OCI-LY3 (cell line): ENCODE results near the gene JUN.

Source experiments
- H2AFZ ChIP-seq: fragments of 200-600, 300-600 bp; shearing (Covaris generic); 2 replicates; pipeline ENCODE4 v1.6.0; 2014; ENCODE audit warnings: antibody characterized with exemption, low read depth, low read length
- H3K27ac ChIP-seq: fragments of 200-600, 300-600 bp; sonication (generic); 2 replicates; pipeline ENCODE4 v1.5.1; 2014; ENCODE audit warnings: mild to moderate bottlenecking, low read length, moderate library complexity, mixed read lengths
- H3K27me3 ChIP-seq: fragments of 200-600, 300-600 bp; sonication (generic); 2 replicates; pipeline ENCODE4 v1.6.1; 2014; ENCODE audit warnings: low read depth, low read length, mixed read lengths
- H3K36me3 ChIP-seq: fragments of 200-600, 300-600 bp; sonication (generic); replicated peaks from 2 replicates; pipeline ENCODE3; 2014; ENCODE audit warnings: low read depth, low read length, mixed read lengths
- H3K4me1 ChIP-seq: fragments of 300-600, 200-600 bp; sonication (generic); 2 replicates; pipeline ENCODE4 v1.6.1; 2014; ENCODE audit warnings: low read length, mixed read lengths
- H3K4me2 ChIP-seq: fragments of 200-600, 300-600 bp; sonication (generic); 2 replicates; pipeline ENCODE4 v1.6.1; 2014; ENCODE audit warnings: low read length, mixed read lengths
- H3K4me3 ChIP-seq: fragments of 300-600, 200-600 bp; sonication (generic); 2 replicates; pipeline ENCODE4 v1.5.1; 2014; ENCODE audit warnings: antibody characterized with exemption, mild to moderate bottlenecking, low read length, moderate library complexity
- H3K79me2 ChIP-seq: fragments of 300-600, 200-600 bp; shearing (Covaris generic); 2 replicates; pipeline ENCODE4 v1.6.1; 2014; ENCODE audit warnings: mild to moderate bottlenecking, low read length, mixed read lengths
- H3K9ac ChIP-seq: fragments of 300-600, 200-600 bp; shearing (Covaris generic); 2 replicates; pipeline ENCODE4 v1.6.0; 2014; ENCODE audit warnings: mild to moderate bottlenecking, low read length, moderate library complexity
- H3K9me3 ChIP-seq: fragments of 200-600, 300-600 bp; shearing (Covaris generic); 2 replicates; pipeline ENCODE4 v1.6.1; 2014; ENCODE audit warnings: low read length, mixed read lengths; ENCODE audit not compliant: insufficient read depth
- H4K20me1 ChIP-seq: fragments of 200-600, 300-600 bp; sonication (generic); 2 replicates; pipeline ENCODE4 v1.6.1; 2016; ENCODE audit warnings: low read length, mixed read lengths; ENCODE audit not compliant: insufficient read depth
- EZH2phosphoT487 ChIP-seq: fragments of 200-600 bp; shearing (Covaris generic); IDR thresholded peaks from 2 replicates; pipeline ENCODE4 v1.6.1; 2018; ENCODE audit warnings: antibody characterized with exemption, mixed run types, low read depth
- TF ChIP-seq, protein P1 (sequence below): fragments of 200-600, 300-600 bp; sonication (generic); IDR thresholded peaks from 2 replicates; pipeline ENCODE4 v1.5.1; 2014; ENCODE audit warnings: antibody characterized with exemption, low read length, low read depth

JUN gene

DNA sequence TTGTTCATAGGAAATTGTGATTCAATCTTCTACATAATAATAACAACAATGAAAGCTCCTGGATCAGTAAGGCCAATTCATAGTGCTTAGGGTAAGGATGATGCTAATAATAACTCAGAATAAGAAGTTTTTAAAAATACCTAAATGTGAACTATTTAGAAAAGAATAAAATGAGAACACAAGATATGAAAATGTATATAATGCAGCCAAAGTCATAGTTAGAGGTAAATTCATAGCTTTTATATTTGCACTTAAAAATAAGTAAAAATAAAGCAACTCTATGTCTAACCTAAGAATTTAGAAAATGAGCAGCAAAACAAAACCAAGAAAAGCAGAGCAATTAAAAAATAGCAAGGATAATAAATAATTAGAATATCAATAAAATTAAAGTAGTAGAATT, 43.5 kb upstream of the JUN start:
- Histone ChIP-seq H3K4me1 (no peaks in the 10 kb centered on the region), H3K4me3 (no peak overlapping the region), H3K27me3 (no peaks in the 10 kb centered on the region), H3K9ac (no peak overlapping the region), H3K36me3 (no peaks in the 10 kb centered on the region), H4K20me1 (no peaks in the 10 kb centered on the region), H3K79me2 (no peaks in the 10 kb centered on the region), H3K9me3 (peaks cover 4% of the 10 kb centered on the region; the same call in 1 of the 2 replicates), H2AFZ (no peak overlapping the region), H3K4me2 (no peak overlapping the region), H3K27ac (no peak overlapping the region)
- TF ChIP-seq, protein P1, sequence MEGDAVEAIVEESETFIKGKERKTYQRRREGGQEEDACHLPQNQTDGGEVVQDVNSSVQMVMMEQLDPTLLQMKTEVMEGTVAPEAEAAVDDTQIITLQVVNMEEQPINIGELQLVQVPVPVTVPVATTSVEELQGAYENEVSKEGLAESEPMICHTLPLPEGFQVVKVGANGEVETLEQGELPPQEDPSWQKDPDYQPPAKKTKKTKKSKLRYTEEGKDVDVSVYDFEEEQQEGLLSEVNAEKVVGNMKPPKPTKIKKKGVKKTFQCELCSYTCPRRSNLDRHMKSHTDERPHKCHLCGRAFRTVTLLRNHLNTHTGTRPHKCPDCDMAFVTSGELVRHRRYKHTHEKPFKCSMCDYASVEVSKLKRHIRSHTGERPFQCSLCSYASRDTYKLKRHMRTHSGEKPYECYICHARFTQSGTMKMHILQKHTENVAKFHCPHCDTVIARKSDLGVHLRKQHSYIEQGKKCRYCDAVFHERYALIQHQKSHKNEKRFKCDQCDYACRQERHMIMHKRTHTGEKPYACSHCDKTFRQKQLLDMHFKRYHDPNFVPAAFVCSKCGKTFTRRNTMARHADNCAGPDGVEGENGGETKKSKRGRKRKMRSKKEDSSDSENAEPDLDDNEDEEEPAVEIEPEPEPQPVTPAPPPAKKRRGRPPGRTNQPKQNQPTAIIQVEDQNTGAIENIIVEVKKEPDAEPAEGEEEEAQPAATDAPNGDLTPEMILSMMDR, result no peak
- TF ChIP-seq EZH2phosphoT487, result no peak

DNA sequence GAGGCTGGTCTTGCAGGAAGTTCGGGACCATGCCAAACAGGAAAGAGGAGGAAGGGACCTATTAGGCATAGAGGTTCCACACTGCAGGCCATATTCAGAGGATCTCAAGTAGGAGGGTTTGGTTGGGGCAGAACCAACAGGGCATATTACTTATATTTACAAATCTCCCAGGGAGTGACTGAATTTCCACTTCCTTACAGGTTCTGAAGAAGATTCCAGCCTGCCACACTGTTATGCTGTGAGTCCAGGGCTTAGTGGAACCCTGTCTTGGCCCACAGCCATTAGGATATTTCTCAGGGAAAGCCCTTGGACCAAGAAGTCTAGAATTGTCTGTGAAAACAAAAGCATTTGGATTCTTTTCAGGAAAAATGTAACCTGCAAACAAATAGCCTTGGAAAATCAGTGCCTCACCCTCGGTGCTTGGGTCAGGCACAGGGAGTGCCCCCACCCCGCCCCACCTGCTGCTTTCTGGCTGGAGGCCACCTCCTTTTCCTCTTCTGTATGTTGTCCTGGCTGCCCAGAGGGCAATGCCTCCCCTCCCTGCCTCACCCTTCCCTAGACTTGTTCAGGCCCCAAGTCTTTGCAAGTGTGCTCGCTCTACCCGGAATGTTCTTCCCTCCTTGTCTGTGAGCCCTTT, 41.0 kb upstream of the JUN start:
- H3K4me2 ChIP-seq, result no peak overlapping the region
- H3K27ac ChIP-seq, result no peak overlapping the region
- TF ChIP-seq EZH2phosphoT487, result no peak
- TF ChIP-seq, protein P1, result no peak
- peaks cover 4% of the 10 kb centered on the region; the same call in 1 of the 2 replicates for H3K9me3 ChIP-seq
- no peaks in the 10 kb centered on the region for H3K79me2 ChIP-seq
- no peak overlapping the region for H2AFZ ChIP-seq
- H3K4me3 ChIP-seq, result no peak overlapping the region
- H3K36me3 ChIP-seq, result no peaks in the 10 kb centered on the region
- H3K9ac ChIP-seq, result no peak overlapping the region
- H3K4me1 ChIP-seq, result peaks cover 3% of the 10 kb centered on the region
- H4K20me1 ChIP-seq, result no peaks in the 10 kb centered on the region
- no peaks in the 10 kb centered on the region for H3K27me3 ChIP-seq

DNA sequence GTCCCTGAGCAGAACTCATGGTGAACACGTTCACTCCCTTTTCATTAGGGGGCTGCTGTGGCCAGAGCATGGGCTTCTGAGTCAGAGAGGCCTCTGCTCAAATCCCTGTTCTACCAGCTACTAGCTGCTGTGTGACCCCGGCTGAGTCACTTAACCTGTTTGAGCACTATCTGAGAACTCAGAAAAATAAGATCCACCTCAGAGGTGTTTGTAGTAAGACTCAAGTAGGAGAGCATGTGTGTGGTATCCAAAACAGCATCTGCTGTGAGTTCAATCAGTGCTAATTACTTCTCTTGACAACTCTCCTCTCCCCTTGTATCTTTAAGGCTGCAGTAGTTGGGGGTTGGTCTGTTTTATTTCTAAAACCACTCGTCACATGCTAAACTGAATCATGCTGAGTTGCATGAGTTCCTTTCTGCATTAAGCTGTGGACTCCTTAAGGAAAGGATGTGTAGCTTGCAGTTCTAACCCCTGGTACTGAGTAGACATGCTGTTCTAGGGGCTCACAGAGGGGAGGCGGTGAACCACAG, 39.7 kb upstream of the JUN start:
- Histone ChIP-seq H3K36me3 (no peaks in the 10 kb centered on the region), H3K9ac (no peak overlapping the region), H3K4me1 (peaks cover 11% of the 10 kb centered on the region), H3K9me3 (peaks cover 4% of the 10 kb centered on the region; the same call in 1 of the 2 replicates), H3K79me2 (no peaks in the 10 kb centered on the region), H3K4me3 (no peak overlapping the region), H2AFZ (no peak overlapping the region), H3K27ac (no peak overlapping the region), H3K27me3 (no peaks in the 10 kb centered on the region), H4K20me1 (no peaks in the 10 kb centered on the region), H3K4me2 (no peak overlapping the region)
- no peak for TF ChIP-seq EZH2phosphoT487
- TF ChIP-seq, protein P1, result no peak

DNA sequence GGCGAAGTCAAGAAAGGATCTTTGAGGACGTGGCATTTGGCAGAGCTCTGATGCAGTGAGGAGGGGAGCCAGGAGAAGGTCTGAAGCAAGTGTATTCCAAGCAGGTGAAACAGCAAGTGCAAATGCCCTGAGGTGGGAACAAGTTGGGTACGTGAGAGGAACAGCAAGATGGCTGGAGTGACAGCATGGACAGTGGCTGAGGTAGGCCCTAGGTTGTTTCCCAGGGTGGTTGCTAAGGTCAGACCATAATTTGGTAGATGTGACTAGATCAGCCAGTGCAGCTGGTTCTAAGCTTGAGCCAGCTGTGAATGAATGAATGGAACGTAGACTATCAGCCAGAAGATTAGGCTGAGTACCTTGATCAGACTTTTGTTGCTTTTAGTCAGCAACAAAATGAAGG, 37.5 kb upstream of the JUN start:
- Histone ChIP-seq H3K4me2 (no peak overlapping the region), H3K9ac (no peak overlapping the region), H3K27me3 (no peaks in the 10 kb centered on the region), H3K9me3 (0 out of 2 replicates have a peak, but pooled peaks cover under 1% of the 10 kb centered on the region), H4K20me1 (no peaks in the 10 kb centered on the region), H3K36me3 (no peaks in the 10 kb centered on the region), H3K4me1 (peaks cover 14% of the 10 kb centered on the region), H3K27ac (no peak overlapping the region), H3K79me2 (no peaks in the 10 kb centered on the region), H2AFZ (no peak overlapping the region), H3K4me3 (no peak overlapping the region)
- TF ChIP-seq, protein P1, result no peak
- no peak for TF ChIP-seq EZH2phosphoT487
